Gastroesophageal sphincter (tissue), 3 donors: ENCODE results near the gene PTPN5.

Experiments used
- CTCF ChIP-seq, 4 experiments: fragments of 200-600 bp in 2 of 4; fragments of 450-650 bp in 2 of 4; sonication (generic) in 1 of 4; IDR thresholded peaks; one replicate each; pipeline ENCODE4 v1.5.1; 2017 to 2019; ENCODE audit warnings: antibody characterized with exemption in 4 of 4, mild to moderate bottlenecking in 2 of 4, moderate library complexity in 2 of 4
- EP300 ChIP-seq: sonication (generic); formaldehyde crosslinking; IDR thresholded peaks from one replicate; pipeline ENCODE4 v1.6.1; 2017; ENCODE audit warnings: antibody characterized with exemption, mild to moderate bottlenecking
- POLR2A ChIP-seq, 2 donors: fragments of 450-650 bp; IDR thresholded peaks; one replicate each; pipeline ENCODE4 v1.6.1; 2017; ENCODE audit warnings: antibody characterized with exemption in 2 of 2, mild to moderate bottlenecking in 2 of 2, moderate library complexity in 1 of 2
- POLR2AphosphoS5 ChIP-seq: sonication (generic); formaldehyde crosslinking; IDR thresholded peaks from one replicate; pipeline ENCODE4 v1.6.1; 2017; ENCODE audit warnings: antibody characterized with exemption

DNA sequence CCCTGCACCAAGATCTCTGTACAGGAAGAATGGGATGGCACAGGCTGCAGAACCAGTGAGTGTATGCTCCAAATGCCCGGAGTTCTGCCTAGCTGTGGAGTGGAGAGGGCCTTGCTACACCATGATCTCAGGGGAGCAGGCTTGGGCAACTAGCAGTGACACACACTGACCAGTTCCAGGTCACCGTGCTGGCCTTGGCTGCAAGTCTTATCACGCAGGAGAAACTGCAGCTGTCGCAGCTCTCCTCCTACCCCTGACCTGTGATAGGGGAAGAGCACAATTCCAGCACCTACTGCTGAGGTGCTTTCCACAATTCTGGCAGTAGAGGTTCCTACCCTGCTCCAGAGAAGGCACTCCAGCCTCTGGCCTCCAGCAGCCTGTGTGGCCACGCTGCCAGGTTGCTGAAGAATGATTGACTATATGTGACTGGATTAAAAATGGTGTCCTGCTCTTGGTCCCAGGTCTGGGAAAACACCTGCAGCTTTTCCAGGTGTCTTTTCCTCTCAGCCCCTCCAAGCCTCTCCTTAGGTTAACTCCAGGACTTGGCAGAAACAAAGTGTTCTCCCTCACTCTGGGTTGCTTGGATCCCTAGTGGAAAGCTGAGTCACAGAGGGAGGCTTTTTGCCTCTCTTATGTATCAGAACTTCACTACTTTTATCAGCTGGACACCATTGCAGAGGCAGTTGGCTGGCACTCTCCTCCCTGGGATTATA is 43.3 kb upstream of the PTPN5 start:
- no peak for TF ChIP-seq CTCF (IDR thresholded peaks at IDR 0.05)
- no peak for TF ChIP-seq POLR2AphosphoS5
- no peak for TF ChIP-seq EP300
- no peak for TF ChIP-seq POLR2A (IDR thresholded peaks at IDR 0.05)
